Upper lobe of left lung (tissue), 4 donors: ENCODE results near the gene TAPBP.

Source experiments
- POLR2A ChIP-seq, 4 donors: fragments of 450-650 bp; IDR thresholded peaks; one replicate each; pipeline ENCODE4 v1.5.1; 2016 to 2017; ENCODE audit warnings: antibody characterized with exemption in 4 of 4, mild to moderate bottlenecking in 2 of 4
- TF ChIP-seq, protein P1 (sequence below), 6 experiments: fragments of 450-650 bp in 4 of 6; fragments of 200-600 bp in 2 of 6; sonication (generic) in 2 of 6; IDR thresholded peaks; one replicate each; pipeline ENCODE4 v1.5.1; 2016 to 2019; ENCODE audit warnings: antibody characterized with exemption in 6 of 6

- TF ChIP-seq, protein P1, sequence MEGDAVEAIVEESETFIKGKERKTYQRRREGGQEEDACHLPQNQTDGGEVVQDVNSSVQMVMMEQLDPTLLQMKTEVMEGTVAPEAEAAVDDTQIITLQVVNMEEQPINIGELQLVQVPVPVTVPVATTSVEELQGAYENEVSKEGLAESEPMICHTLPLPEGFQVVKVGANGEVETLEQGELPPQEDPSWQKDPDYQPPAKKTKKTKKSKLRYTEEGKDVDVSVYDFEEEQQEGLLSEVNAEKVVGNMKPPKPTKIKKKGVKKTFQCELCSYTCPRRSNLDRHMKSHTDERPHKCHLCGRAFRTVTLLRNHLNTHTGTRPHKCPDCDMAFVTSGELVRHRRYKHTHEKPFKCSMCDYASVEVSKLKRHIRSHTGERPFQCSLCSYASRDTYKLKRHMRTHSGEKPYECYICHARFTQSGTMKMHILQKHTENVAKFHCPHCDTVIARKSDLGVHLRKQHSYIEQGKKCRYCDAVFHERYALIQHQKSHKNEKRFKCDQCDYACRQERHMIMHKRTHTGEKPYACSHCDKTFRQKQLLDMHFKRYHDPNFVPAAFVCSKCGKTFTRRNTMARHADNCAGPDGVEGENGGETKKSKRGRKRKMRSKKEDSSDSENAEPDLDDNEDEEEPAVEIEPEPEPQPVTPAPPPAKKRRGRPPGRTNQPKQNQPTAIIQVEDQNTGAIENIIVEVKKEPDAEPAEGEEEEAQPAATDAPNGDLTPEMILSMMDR (IDR thresholded peaks at IDR 0.05) = peak in 3 of 6 experiments; percentile 39 to 57 (median 39)
- TF ChIP-seq POLR2A (IDR thresholded peaks at IDR 0.05) = no peak
Observed at GRCh38 chr6:33279971-33280511, 33.8 kb downstream of the TAPBP start.
